K562 (cell line): ENCODE data around the gene GASK1B. TPM values are rescaled to one million over a fixed set of nuclear protein-coding genes. Genes with fewer than 3 reads are reported as not detected.

ENCODE experiments used
- ATAC-seq: fragments of 200-7000 bp; cut with Tn5 transposase; 3 replicates; pipeline ENCODE4 v1.9.1; 2020; ENCODE audit warnings: moderate library complexity
- BruUV-seq: library from RNA; stranded (reverse); fragments of 400-500 nt; replicated peaks from 2 replicates; lab custom pipeline; 2021; lab: Mats Ljungman, UMichigan
- CTCF ChIA-PET: fragments of 300-600 bp; formaldehyde crosslinking; extraction: SDS; loops from one replicate; lab custom pipeline; 2021; ENCODE audit warnings: low intra/inter-chr PET ratio; lab: Yijun Ruan, JAX
- POLR2A ChIA-PET: fragments of 300-600, 350-650 bp; sonication (Branson Sonifier 250); formaldehyde crosslinking; extraction: SDS; loops from one replicate; lab custom pipeline; 2021; ENCODE audit warnings: antibody characterized with exemption, inconsistent platforms; lab: Yijun Ruan, JAX
- DNase-seq, 4 experiments: peaks; one replicate each; pipeline versions ENCODE4 v3.0.0 to v3.0.0-alpha.2; 2011 to 2018; ENCODE audit warnings: low spot score in 3 of 4, mixed read lengths in 3 of 4; ENCODE audit errors: extremely low read depth in 1 of 4
- FAIRE-seq: peaks from 2 replicates; lab custom pipeline; 2011; peaks lifted over from hg19 to GRCh38; lab: Jason Lieb, UNC
- H2AFZ ChIP-seq: 2 replicates; pipeline ENCODE4 v1.6.0; 2011; ENCODE audit warnings: low read depth, low read length, control low read depth, inconsistent platforms
- H3K27ac ChIP-seq: fragments of 200-600 bp; 3 replicates; pipeline ENCODE4 v1.8.0; 2011; ENCODE audit warnings: low read depth, mild to moderate bottlenecking, control low read depth, inconsistent platforms, low read length, moderate library complexity, mixed read lengths; ENCODE audit errors: extremely low read depth
- H3K27me3 ChIP-seq, 2 experiments: fragments of 300-600 bp in 1 of 2; 2 replicates in 1 of 2; 3 replicates in 1 of 2; pipeline versions ENCODE4 v1.6.0 to v1.8.0; 2011; ENCODE audit warnings: inconsistent platforms in 2 of 2, low read length in 2 of 2, mild to moderate bottlenecking in 1 of 2, mixed read lengths in 1 of 2, moderate library complexity in 1 of 2; ENCODE audit not compliant: control insufficient read depth in 2 of 2, insufficient read depth in 2 of 2
- H3K36me3 ChIP-seq: fragments of 300-600 bp; 3 replicates; pipeline ENCODE4 v1.8.0; 2011; ENCODE audit warnings: mild to moderate bottlenecking, low read length, inconsistent platforms; ENCODE audit not compliant: control insufficient read depth, insufficient read depth
- H3K4me1 ChIP-seq, 2 experiments: fragments of 200-600 bp in 1 of 2; replicated peaks in 1 of 2; 2 replicates in 1 of 2; 3 replicates in 1 of 2; pipeline versions ENCODE4 v1.5.1 to v1.8.0; 2011; ENCODE audit warnings: inconsistent platforms in 2 of 2, low read length in 2 of 2, mild to moderate bottlenecking in 1 of 2, mixed read lengths in 1 of 2, moderate library complexity in 1 of 2; ENCODE audit not compliant: control insufficient read depth in 2 of 2, insufficient read depth in 2 of 2
- H3K4me2 ChIP-seq: 2 replicates; pipeline ENCODE4 v1.6.1; 2011; ENCODE audit warnings: low read length, control low read depth, inconsistent platforms, mixed read lengths; ENCODE audit not compliant: insufficient read depth
- H3K4me3 ChIP-seq: fragments of 200-600 bp; sonication (generic), shearing (Covaris generic); 2 replicates; pipeline ENCODE4 v1.5.1; 2016; ENCODE audit warnings: control low read depth, inconsistent platforms
- H3K79me2 ChIP-seq: fragments of 200-600 bp; 3 replicates; pipeline ENCODE4 v1.8.0; 2011; ENCODE audit warnings: low read length, inconsistent platforms; ENCODE audit not compliant: control insufficient read depth, insufficient read depth
- H3K9ac ChIP-seq, 2 experiments: 2 replicates each; pipeline versions ENCODE4 v1.6.0 to v1.6.1; 2011; ENCODE audit warnings: low read depth in 2 of 2, low read length in 2 of 2, control low read depth in 1 of 2, inconsistent platforms in 1 of 2, mild to moderate bottlenecking in 1 of 2, mixed read lengths in 1 of 2; ENCODE audit not compliant: insufficient read depth in 1 of 2
- H3K9me1 ChIP-seq: one replicate; pipeline ENCODE4 v1.6.0; 2011; ENCODE audit warnings: inconsistent platforms, mild to moderate bottlenecking, low read length, moderate library complexity; ENCODE audit not compliant: control insufficient read depth, insufficient read depth
- H3K9me3 ChIP-seq: replicated peaks from 2 replicates; pipeline ENCODE4 v1.5.1; 2011; ENCODE audit warnings: low read depth, low read length, inconsistent platforms; ENCODE audit not compliant: control insufficient read depth, insufficient read depth
- H4K20me1 ChIP-seq: replicated peaks from 2 replicates; pipeline ENCODE4 v1.6.1; 2011; ENCODE audit warnings: low read length, inconsistent platforms, mixed read lengths; ENCODE audit not compliant: control insufficient read depth, insufficient read depth
- ADNP ChIP-seq: fragments of 200-800 bp; sonication (Bioruptor generic); IDR thresholded peaks from 2 replicates; pipeline ENCODE4 v1.6.1; 2016; ENCODE audit warnings: missing genetic modification characterization, missing compliant biosample characterization
- ARID1B ChIP-seq: fragments of 450-650 bp; IDR thresholded peaks from 2 replicates; pipeline ENCODE4 v1.6.1; 2016; ENCODE audit warnings: antibody characterized with exemption, mild to moderate bottlenecking, inconsistent platforms
- BRD4 ChIP-seq: fragments of 200-600 bp; sonication (generic); IDR thresholded peaks from 2 replicates; pipeline ENCODE4 v1.6.1; 2017; ENCODE audit warnings: inconsistent platforms
- DPF2 ChIP-seq: fragments of 450-650 bp; IDR thresholded peaks from 2 replicates; pipeline ENCODE4 v1.6.1; 2016
- HEY1 ChIP-seq: fragments of 250-450 bp; sonication (Bioruptor Pico); IDR thresholded peaks from 2 replicates; pipeline ENCODE4 v1.5.0; 2020; ENCODE audit warnings: mild to moderate bottlenecking, moderate library complexity, borderline replicate concordance
- HOXB6 ChIP-seq: fragments of 250-450 bp; sonication (Bioruptor Pico); IDR thresholded peaks from 2 replicates; pipeline ENCODE4 v1.5.1; 2022; ENCODE audit warnings: mild to moderate bottlenecking, borderline replicate concordance
- IRF2 ChIP-seq: sonication (generic); formaldehyde crosslinking; IDR thresholded peaks from 2 replicates; pipeline ENCODE4 v1.8.1; 2022; ENCODE audit warnings: mild to moderate bottlenecking, missing genetic modification reagents
- LARP7 ChIP-seq: fragments of 450-650 bp; IDR thresholded peaks from 2 replicates; pipeline ENCODE4 v1.6.1; 2016
- LCOR ChIP-seq: sonication (generic); formaldehyde crosslinking; IDR thresholded peaks from 2 replicates; pipeline ENCODE4 v1.8.0; 2022; ENCODE audit warnings: mild to moderate bottlenecking, missing genetic modification reagents
- NFIX ChIP-seq: fragments of 250-450 bp; sonication (Bioruptor Pico); IDR thresholded peaks from 2 replicates; pipeline ENCODE4 v1.4.0; 2020; ENCODE audit warnings: low read depth, mild to moderate bottlenecking, moderate library complexity
- NRF1 ChIP-seq, 2 experiments: fragments of 450-650 bp; IDR thresholded peaks in 1 of 2; conservative IDR thresholded peaks in 1 of 2; 2 replicates each; pipeline ENCODE4 v1.6.1; 2014; ENCODE audit warnings: mild to moderate bottlenecking in 2 of 2
- PURB ChIP-seq: sonication (generic); formaldehyde crosslinking; IDR thresholded peaks from 2 replicates; pipeline ENCODE4 v1.9.0; 2021; ENCODE audit warnings: low read depth, mild to moderate bottlenecking, missing genetic modification reagents
- RBM15 ChIP-seq: fragments of 200-400 bp; formaldehyde crosslinking; IDR thresholded peaks from 2 replicates; pipeline ENCODE4 v1.6.1; 2018; ENCODE audit warnings: mild to moderate bottlenecking, low read length, moderate library complexity; ENCODE audit not compliant: insufficient read depth
- SLC30A9 ChIP-seq: fragments of 250-450 bp; sonication (Bioruptor Pico); IDR thresholded peaks from 2 replicates; pipeline ENCODE4 v1.8.0; 2022; ENCODE audit warnings: mild to moderate bottlenecking, moderate library complexity
- STAT5A ChIP-seq: IDR thresholded peaks from 2 replicates; pipeline ENCODE4 v1.6.1; 2012; ENCODE audit warnings: low read length, inconsistent platforms, borderline replicate concordance
- TGIF2 ChIP-seq: sonication (generic); formaldehyde crosslinking; IDR thresholded peaks from 2 replicates; pipeline ENCODE4 v1.8.1; 2022; ENCODE audit warnings: mild to moderate bottlenecking, missing genetic modification reagents, moderate library complexity
- ZFP91 ChIP-seq: sonication (generic); formaldehyde crosslinking; IDR thresholded peaks from 2 replicates; pipeline ENCODE4 v1.8.0; 2022; ENCODE audit warnings: mild to moderate bottlenecking, missing genetic modification reagents
- ZNF253 ChIP-seq: fragments of 250-450 bp; sonication (Bioruptor Pico); conservative IDR thresholded peaks from 2 replicates; pipeline ENCODE4 v1.6.1; 2021; ENCODE audit warnings: mild to moderate bottlenecking
- ZNF511 ChIP-seq: sonication (generic); formaldehyde crosslinking; IDR thresholded peaks from 2 replicates; pipeline ENCODE4 v1.8.0; 2022; ENCODE audit warnings: mild to moderate bottlenecking, missing genetic modification reagents
- WGBS: fragments of 100-300 bp; shearing (Covaris generic); methylation state at CpG from one replicate; pipeline ENCODE4 v1.1.6; 2016; ENCODE audit warnings: low coverage, mixed read lengths; ENCODE audit not compliant: insufficient coverage; ENCODE audit errors: missing lambda C conversion rate; 5-methylcytosine and 5-hydroxymethylcytosine counted together
- in situ Hi-C: fragments of 300-500 bp; cut with MboI; formaldehyde crosslinking; loops from 4 replicates; pipeline ENCODE4 v1.15.0; 2018; ENCODE audit warnings: inconsistent platforms, mixed read lengths
- intact Hi-C: fragments of 100-400 bp; cut with micrococcal nuclease; formaldehyde crosslinking; loops from 2 replicates; pipeline ENCODE4 v1.14.2; 2022
- polyA plus RNA-seq, 8 experiments: library from polyadenylated mRNA; depleted of rRNA in 4 of 8; stranded (reverse) in 5 of 8; unstranded in 3 of 8; fragments of >200 nt; fragmentation: Nextera tagmentation in 2 of 8; fragmentation: Illumina TruSeq in 1 of 8; extraction: Ambion mirVana in 2 of 8; extraction: Trizol in 1 of 8; gene quantifications; 2 replicates each; pipeline versions ENCODE4 v1.2.1 to v1.2.3, GENCODE V29; 2011 to 2014; ENCODE audit warnings: inconsistent platforms in 1 of 8, missing spikeins in 1 of 8
- total RNA-seq, 7 experiments: library from RNA; depleted of rRNA in 6 of 7; stranded (reverse); fragments of >200 nt in 6 of 7; fragmentation: Illumina TruSeq in 2 of 7; extraction: Trizol in 2 of 7; gene quantifications; 2 replicates each; pipeline versions ENCODE4 v1.2.1 to v1.2.3, GENCODE V29; 2011 to 2021; ENCODE audit warnings: low replicate concordance in 1 of 7
- TF ChIP-seq, protein P1 (sequence below): fragments of 450-650 bp; conservative IDR thresholded peaks from 2 replicates; pipeline ENCODE4 v1.6.1; 2016; ENCODE audit warnings: missing genetic modification characterization, low read depth, mild to moderate bottlenecking, missing compliant biosample characterization, moderate library complexity
- TF ChIP-seq, protein P2 (sequence below), 2 experiments: fragments of 450-650 bp in 1 of 2; sonication (generic) in 1 of 2; formaldehyde crosslinking in 1 of 2; IDR thresholded peaks in 1 of 2; conservative IDR thresholded peaks in 1 of 2; 2 replicates each; pipeline versions ENCODE4 v1.6.1 to v1.8.1; 2016 to 2023; ENCODE audit warnings: mild to moderate bottlenecking in 2 of 2, moderate library complexity in 2 of 2, inconsistent platforms in 1 of 2, missing genetic modification reagents in 1 of 2

GASK1B gene
- total and polyA plus RNA-seq, 9 of the 15 experiments (the other 6 are each of a cell fraction or from before 2014, with no cell fraction given) = 0.13 to 1.2 (median 0.61) TPM

DNA sequence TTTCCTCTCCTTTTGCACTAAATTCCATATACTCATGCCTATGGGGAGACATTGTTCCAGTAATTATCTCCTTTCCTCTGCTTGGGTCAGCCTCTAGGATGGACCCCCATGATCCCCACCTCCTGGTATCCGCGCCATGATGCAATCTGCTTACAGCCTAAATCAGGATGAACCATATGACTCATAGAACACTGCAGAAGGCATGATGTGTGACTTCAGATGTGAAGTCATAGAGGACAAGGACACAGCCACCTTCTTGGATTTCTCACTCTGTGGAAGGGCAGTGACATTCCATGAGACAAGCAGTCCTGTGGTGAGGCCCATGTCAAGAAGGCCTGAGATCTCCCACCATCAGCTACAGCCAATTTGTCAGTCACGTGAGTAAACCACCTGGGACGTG lies 28.5 kb upstream of the GASK1B start:
- no peaks in the 10 kb centered on the region for H4K20me1 ChIP-seq
- intact Hi-C loops = no loop called here
- H3K36me3 ChIP-seq = no peaks in the 10 kb centered on the region
- no peaks in the 10 kb centered on the region for H3K9me1 ChIP-seq
- ChIA-PET POLR2A (no interaction called here), CTCF (no interaction called here)
- no peaks in the 10 kb centered on the region for H3K27me3 ChIP-seq
- peak overlapping the region; percentile 0; the same call in 1 of the 2 replicates for H2AFZ ChIP-seq
- no peaks in the 10 kb centered on the region for H3K9me3 ChIP-seq
- WGBS = 47% methylated on average over 4 of the region's 4 CpGs
- DNase-seq (peak in 1 of 4 experiments; percentile 18), ATAC-seq (peak; percentile 64), FAIRE-seq (peak; percentile 52)
- no peak overlapping the region for H3K4me3 ChIP-seq
- H3K4me1 ChIP-seq = no peaks in the 10 kb centered on the region
- H3K9ac ChIP-seq = no peak overlapping the region
- no peak overlapping the region for H3K4me2 ChIP-seq
- H3K79me2 ChIP-seq = no peaks in the 10 kb centered on the region
- H3K27ac ChIP-seq = no peak overlapping the region; the same call in 2 of the 3 replicates
- in situ Hi-C loops = no loop called here
- no TSS peak for BruUV-seq
- TF ChIP-seq RBM15 (no peak), ZNF253 (CRISPR knock-in tag) (no peak), TGIF2 (CRISPR knock-in tag) (no peak), HOXB6 (CRISPR knock-in tag) (no peak), ZNF511 (CRISPR knock-in tag) (no peak), IRF2 (CRISPR knock-in tag) (no peak), NFIX (CRISPR knock-in tag) (no peak), PURB (CRISPR knock-in tag) (no peak), ADNP (tag) (no peak), LARP7 (no peak), ZFP91 (no peak), LCOR (CRISPR knock-in tag) (no peak), HEY1 (CRISPR knock-in tag) (no peak), SLC30A9 (CRISPR knock-in tag) (no peak), ARID1B (peak; percentile 31; the same call in 1 of the 2 replicates), DPF2 (no peak), NRF1 (conservative IDR thresholded peaks at IDR 0.05 in 1 of 2, IDR thresholded peaks at IDR 0.05 in 1 of 2) (no peak), STAT5A (no peak), BRD4 (no peak)
- TF ChIP-seq, protein P1, sequence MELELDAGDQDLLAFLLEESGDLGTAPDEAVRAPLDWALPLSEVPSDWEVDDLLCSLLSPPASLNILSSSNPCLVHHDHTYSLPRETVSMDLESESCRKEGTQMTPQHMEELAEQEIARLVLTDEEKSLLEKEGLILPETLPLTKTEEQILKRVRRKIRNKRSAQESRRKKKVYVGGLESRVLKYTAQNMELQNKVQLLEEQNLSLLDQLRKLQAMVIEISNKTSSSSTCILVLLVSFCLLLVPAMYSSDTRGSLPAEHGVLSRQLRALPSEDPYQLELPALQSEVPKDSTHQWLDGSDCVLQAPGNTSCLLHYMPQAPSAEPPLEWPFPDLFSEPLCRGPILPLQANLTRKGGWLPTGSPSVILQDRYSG (tag) = no peak
- TF ChIP-seq, protein P2, sequence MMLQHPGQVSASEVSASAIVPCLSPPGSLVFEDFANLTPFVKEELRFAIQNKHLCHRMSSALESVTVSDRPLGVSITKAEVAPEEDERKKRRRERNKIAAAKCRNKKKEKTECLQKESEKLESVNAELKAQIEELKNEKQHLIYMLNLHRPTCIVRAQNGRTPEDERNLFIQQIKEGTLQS (IDR thresholded peaks at IDR 0.05) = peak; percentile 94
- TF ChIP-seq, protein P2 (CRISPR knock-in tag; conservative IDR thresholded peaks at IDR 0.05) = no peak
